SK-N-SH treated with all-trans-retinoic acid at 6 μM for 48 hours (cell line): ENCODE data around the gene FANCI.

Experiments
- ATAC-seq: fragments of 200-7000 bp; cut with Tn5 transposase; 3 replicates; pipeline ENCODE4 v1.9.1; 2020; ENCODE audit warnings: mild to moderate bottlenecking, moderate library complexity
- BACH2 ChIP-seq: fragments of 250-450 bp; sonication (Bioruptor Pico); IDR thresholded peaks from 2 replicates; pipeline ENCODE4 v1.9.0; 2021; ENCODE audit warnings: mild to moderate bottlenecking, borderline replicate concordance
- CREB5 ChIP-seq: fragments of 250-450 bp; sonication (Bioruptor Pico); IDR thresholded peaks from 2 replicates; pipeline ENCODE4 v1.5.1; 2020; ENCODE audit warnings: low read depth, mild to moderate bottlenecking, moderate library complexity
- CSDC2 ChIP-seq: fragments of 250-450 bp; sonication (Bioruptor Pico); IDR thresholded peaks from 2 replicates; pipeline ENCODE4 v1.5.0; 2020; ENCODE audit warnings: mild to moderate bottlenecking, moderate library complexity
- CSRNP3 ChIP-seq: fragments of 250-450 bp; sonication (Bioruptor Pico); IDR thresholded peaks from 2 replicates; pipeline ENCODE4 v1.5.1; 2021; ENCODE audit warnings: mild to moderate bottlenecking, moderate library complexity
- ESRRG ChIP-seq: fragments of 250-450 bp; sonication (Bioruptor Pico); IDR thresholded peaks from 2 replicates; pipeline ENCODE4 v1.6.1; 2021; ENCODE audit warnings: mild to moderate bottlenecking
- GLIS3 ChIP-seq: fragments of 250-450 bp; sonication (Bioruptor Pico); IDR thresholded peaks from 2 replicates; pipeline ENCODE4 v1.5.0; 2020; ENCODE audit warnings: mild to moderate bottlenecking, moderate library complexity
- ISL1 ChIP-seq: fragments of 250-450 bp; sonication (Bioruptor Pico); IDR thresholded peaks from 2 replicates; pipeline ENCODE4 v2.1.2; 2022; ENCODE audit warnings: mild to moderate bottlenecking, moderate library complexity
- PATZ1 ChIP-seq: fragments of 250-450 bp; sonication (Bioruptor Pico); IDR thresholded peaks from 2 replicates; pipeline ENCODE4 v1.8.0; 2020; ENCODE audit warnings: mild to moderate bottlenecking, moderate library complexity, borderline replicate concordance
- POU6F1 ChIP-seq: fragments of 250-450 bp; sonication (Bioruptor Pico); IDR thresholded peaks from 2 replicates; pipeline ENCODE4 v1.8.0; 2021; ENCODE audit warnings: low read depth, mild to moderate bottlenecking, moderate library complexity, borderline replicate concordance
- RARB ChIP-seq: fragments of 250-450 bp; sonication (Bioruptor Pico); IDR thresholded peaks from 2 replicates; pipeline ENCODE4 v1.8.0; 2021; ENCODE audit warnings: mild to moderate bottlenecking, moderate library complexity
- SNAI2 ChIP-seq: fragments of 250-450 bp; sonication (Bioruptor Pico); IDR thresholded peaks from 2 replicates; pipeline ENCODE4 v1.5.0; 2020; ENCODE audit warnings: mild to moderate bottlenecking, moderate library complexity
- TCF4 ChIP-seq: fragments of 250-450 bp; sonication (Bioruptor Pico); IDR thresholded peaks from 2 replicates; pipeline ENCODE4 v1.8.0; 2021; ENCODE audit warnings: mild to moderate bottlenecking, moderate library complexity, borderline replicate concordance
- ZC3H10 ChIP-seq: fragments of 250-450 bp; sonication (Bioruptor Pico); IDR thresholded peaks from 2 replicates; pipeline ENCODE4 v1.5.1; 2021; ENCODE audit warnings: mild to moderate bottlenecking, moderate library complexity
- ZFP3 ChIP-seq: fragments of 250-450 bp; sonication (Bioruptor Pico); IDR thresholded peaks from 2 replicates; pipeline ENCODE4 v1.5.0; 2020; ENCODE audit warnings: mild to moderate bottlenecking, moderate library complexity
- ZFP30 ChIP-seq: fragments of 450-650 bp; formaldehyde crosslinking; IDR thresholded peaks from 2 replicates; pipeline ENCODE4 v1.5.0; 2022; ENCODE audit warnings: mild to moderate bottlenecking, moderate library complexity
- ZNF565 ChIP-seq: fragments of 450-650 bp; formaldehyde crosslinking; conservative IDR thresholded peaks from 2 replicates; pipeline ENCODE4 v1.5.0; 2020; ENCODE audit warnings: low read depth, mild to moderate bottlenecking, moderate library complexity
- ZNF70 ChIP-seq: fragments of 450-650 bp; formaldehyde crosslinking; IDR thresholded peaks from 2 replicates; pipeline ENCODE4 v1.5.0; 2020; ENCODE audit warnings: mild to moderate bottlenecking, moderate library complexity
- ZNF8 ChIP-seq: fragments of 450-650 bp; formaldehyde crosslinking; IDR thresholded peaks from 2 replicates; pipeline ENCODE4 v1.5.0; 2020; ENCODE audit warnings: mild to moderate bottlenecking, moderate library complexity

Gene FANCI

GRCh38 chr15:89335298-89336041, 91.7 kb downstream of the FANCI start:
- TF ChIP-seq TCF4 (CRISPR knock-in tag) (peak; percentile 38; the same call in 1 of the 2 replicates), ISL1 (no peak)
- peak; percentile 25; the same call in 2 of the 3 replicates for ATAC-seq

- TF ChIP-seq PATZ1 (CRISPR knock-in tag): no peak
- no peak for TF ChIP-seq POU6F1 (CRISPR knock-in tag)
- TF ChIP-seq BACH2 (CRISPR knock-in tag): no peak
- no peak for TF ChIP-seq CSDC2 (CRISPR knock-in tag)
- no peak for TF ChIP-seq GLIS3 (CRISPR knock-in tag)
- no peak for TF ChIP-seq RARB
- no peak for TF ChIP-seq ZFP3 (CRISPR knock-in tag)
- TF ChIP-seq ESRRG: no peak
- no peak for TF ChIP-seq ZNF8 (CRISPR knock-in tag)
- no peak for TF ChIP-seq ZNF70
- no peak for ATAC-seq
Measured at GRCh38 chr15:89338036-89338435, 94.3 kb downstream of the FANCI start.

GRCh38 chr15:89340573-89340972, 96.8 kb downstream of the FANCI start:
- ATAC-seq: no peak
- no peak for TF ChIP-seq PATZ1 (CRISPR knock-in tag)
- no peak for TF ChIP-seq ZNF70

GRCh38 chr15:89341316-89342005, 97.7 kb downstream of the FANCI start:
- no peak for ATAC-seq

More at GRCh38 chr15:89341316-89342005, 97.7 kb downstream of the FANCI start:
- TF ChIP-seq CSDC2 (CRISPR knock-in tag) (no peak), CREB5 (no peak), ZNF565 (no peak), TCF4 (CRISPR knock-in tag) (no peak), ZNF70 (no peak), ZC3H10 (CRISPR knock-in tag) (no peak), CSRNP3 (CRISPR knock-in tag) (no peak), ISL1 (no peak), ZFP30 (no peak), POU6F1 (CRISPR knock-in tag) (no peak), RARB (no peak), GLIS3 (CRISPR knock-in tag) (no peak), BACH2 (CRISPR knock-in tag) (no peak), ZFP3 (CRISPR knock-in tag) (no peak), ZNF8 (CRISPR knock-in tag) (no peak), SNAI2 (no peak)
